Endothelial cell of umbilical vein (primary cell): Measurements from ENCODE around the gene SIPA1L3. TPM values are rescaled to one million over a fixed set of nuclear protein-coding genes. Genes with fewer than 3 reads are reported as not detected.

ENCODE experiments used
- BruUV-seq: library from RNA; stranded (reverse); fragments of 400-500 nt; replicated peaks from 2 replicates; lab custom pipeline; 2021; lab: Mats Ljungman, UMichigan
- CTCF ChIA-PET: fragments of 300-600, 350-600 bp; sonication (Branson Sonifier 250); formaldehyde crosslinking; loops from one replicate; lab custom pipeline; 2021; ENCODE audit warnings: antibody characterized with exemption, inconsistent platforms; lab: Charles Lee
- POLR2A ChIA-PET: fragments of 300-600, 350-600 bp; sonication (Branson Sonifier 250); formaldehyde crosslinking; loops from one replicate; lab custom pipeline; 2021; ENCODE audit warnings: antibody characterized with exemption, inconsistent platforms; lab: Charles Lee
- DNase-seq: peaks from one replicate; pipeline ENCODE4 v3.0.0-alpha.2; 2011; ENCODE audit warnings: low read depth, low spot score
- FAIRE-seq: peaks from 2 replicates; lab custom pipeline; 2011; peaks lifted over from hg19 to GRCh38; lab: Jason Lieb, UNC
- H2AFZ ChIP-seq: 2 replicates; pipeline ENCODE4 v1.6.0; 2012; ENCODE audit warnings: low read depth, low read length, control low read depth, inconsistent platforms
- H3K27ac ChIP-seq: 2 replicates; pipeline ENCODE4 v1.5.1; 2011; ENCODE audit warnings: low read depth, mild to moderate bottlenecking, control low read depth, low read length, moderate library complexity; ENCODE audit not compliant: insufficient read depth
- H3K27me3 ChIP-seq, 2 experiments: 2 replicates each; pipeline versions ENCODE4 v1.6.0 to v1.6.1; 2011; ENCODE audit warnings: low read length in 2 of 2, mixed read lengths in 1 of 2; ENCODE audit not compliant: control insufficient read depth in 2 of 2, insufficient read depth in 2 of 2
- H3K36me3 ChIP-seq, 2 experiments: 2 replicates in 1 of 2; 3 replicates in 1 of 2; pipeline ENCODE4 v1.5.1; 2011; ENCODE audit warnings: low read length in 2 of 2, mild to moderate bottlenecking in 1 of 2, moderate library complexity in 1 of 2; ENCODE audit not compliant: control insufficient read depth in 2 of 2, insufficient read depth in 2 of 2; ENCODE audit errors: extremely low read depth in 1 of 2
- H3K4me1 ChIP-seq: 3 replicates; pipeline ENCODE4 v1.5.1; 2011; ENCODE audit warnings: mild to moderate bottlenecking, low read length; ENCODE audit not compliant: control insufficient read depth, insufficient read depth; ENCODE audit errors: extremely low read depth
- H3K4me2 ChIP-seq: 2 replicates; pipeline ENCODE4 v1.6.1; 2011; ENCODE audit warnings: low read length, control low read depth, mixed read lengths; ENCODE audit not compliant: insufficient read depth
- H3K4me3 ChIP-seq, 3 experiments: fragments of 200-600 bp in 1 of 3; sonication (generic), shearing (Covaris generic) in 1 of 3; replicated peaks in 1 of 3; 2 replicates each; pipeline ENCODE4 v1.5.1; 2011 to 2016; ENCODE audit warnings: control low read depth in 3 of 3, low read length in 3 of 3, mild to moderate bottlenecking in 2 of 3, inconsistent platforms in 1 of 3, low read depth in 1 of 3, moderate library complexity in 1 of 3; ENCODE audit not compliant: insufficient read depth in 1 of 3
- H3K79me2 ChIP-seq: 2 replicates; pipeline ENCODE4 v1.6.0; 2012; ENCODE audit warnings: low read length, inconsistent platforms; ENCODE audit not compliant: control insufficient read depth, insufficient read depth
- H3K9ac ChIP-seq: replicated peaks from 2 replicates; pipeline ENCODE3; 2011; ENCODE audit warnings: low read length, control low read depth; ENCODE audit not compliant: insufficient read depth; ENCODE audit errors: extremely low read depth
- H3K9me1 ChIP-seq: replicated peaks from 3 replicates; pipeline ENCODE4 v1.6.0; 2011; ENCODE audit warnings: mild to moderate bottlenecking, low read length; ENCODE audit not compliant: control insufficient read depth, insufficient read depth; ENCODE audit errors: extremely low read depth
- H3K9me3 ChIP-seq: replicated peaks from 2 replicates; pipeline ENCODE4 v1.5.1; 2012; ENCODE audit warnings: low read length, inconsistent platforms; ENCODE audit not compliant: control insufficient read depth, insufficient read depth
- H4K20me1 ChIP-seq: replicated peaks from 2 replicates; pipeline ENCODE3; 2011; ENCODE audit warnings: mild to moderate bottlenecking, low read length; ENCODE audit not compliant: control insufficient read depth, insufficient read depth; ENCODE audit errors: extremely low read depth
- CTCF ChIP-seq, 2 donors: IDR thresholded peaks; 1 replicate in 1 of 2; 2 replicates in 1 of 2; pipeline ENCODE4 v1.5.1; 2011; ENCODE audit warnings: low read length in 2 of 2, mild to moderate bottlenecking in 2 of 2, moderate library complexity in 2 of 2, control low read depth in 1 of 2, inconsistent platforms in 1 of 2, low read depth in 1 of 2; ENCODE audit not compliant: insufficient read depth in 1 of 2; ENCODE audit errors: extremely low read depth in 1 of 2
- EZH2 ChIP-seq: IDR thresholded peaks from 2 replicates; pipeline ENCODE4 v1.6.1; 2012; ENCODE audit warnings: borderline replicate concordance, low read depth, mild to moderate bottlenecking, moderate library complexity, low read length, inconsistent platforms; ENCODE audit not compliant: severe bottlenecking
- FOS ChIP-seq: IDR thresholded peaks from 2 replicates; pipeline ENCODE4 v1.6.1; 2011; ENCODE audit warnings: mild to moderate bottlenecking, low read length, moderate library complexity, borderline replicate concordance; ENCODE audit not compliant: insufficient read depth
- GATA2 ChIP-seq: IDR thresholded peaks from 2 replicates; pipeline ENCODE4 v1.7.0; 2011; ENCODE audit warnings: low read depth, mild to moderate bottlenecking, moderate library complexity, mixed read lengths, low read length; ENCODE audit not compliant: insufficient read length, insufficient read depth
- JUN ChIP-seq: IDR thresholded peaks from 2 replicates; pipeline ENCODE4 v1.6.1; 2011; ENCODE audit warnings: borderline replicate concordance, low read depth; ENCODE audit not compliant: insufficient read length, insufficient read depth
- MAX ChIP-seq: IDR thresholded peaks from 2 replicates; pipeline ENCODE4 v1.6.1; 2011; ENCODE audit not compliant: insufficient read depth, insufficient read length
- MYC ChIP-seq: IDR thresholded peaks from one replicate; pipeline ENCODE4 v1.6.1; 2011; ENCODE audit warnings: mild to moderate bottlenecking, low read depth, low read length
- POLR2A ChIP-seq: IDR thresholded peaks from 2 replicates; pipeline ENCODE4 v1.6.1; 2012; ENCODE audit warnings: low read depth, mild to moderate bottlenecking, control low read depth, low read length
- dilution Hi-C: fragments of 300-500 bp; cut with MboI; formaldehyde crosslinking; loops from one replicate; pipeline ENCODE4 v1.15.0; 2019; ENCODE audit warnings: low sequenced_read_pairs; ENCODE audit not compliant: extremely low pct_ligation_motif_present
- intact Hi-C: fragments of 100-400 bp; cut with micrococcal nuclease; formaldehyde crosslinking; loops from one replicate; pipeline ENCODE4 v1.10.0; 2022
- polyA plus RNA-seq, 4 experiments: library from polyadenylated mRNA; depleted of rRNA in 3 of 4; stranded (reverse) in 3 of 4; unstranded in 1 of 4; fragments of >200 nt; gene quantifications; 2 replicates each; pipeline versions ENCODE4 v1.2.1 to v1.2.3, GENCODE V29; 2011 to 2012; ENCODE audit warnings: missing spikeins in 1 of 4
- total RNA-seq: library from RNA; stranded (reverse); gene quantifications from 2 replicates; pipeline ENCODE4 v1.2.3, GENCODE V29; 2021

Gene SIPA1L3
- total and polyA plus RNA-seq, 2 donors (not counting 3 experiments of a cell fraction or from before 2014, with no cell fraction given) = 14.2 to 47.2 TPM

- H2AFZ ChIP-seq = no peak overlapping the region
- no peak overlapping the region for H3K27ac ChIP-seq
- H3K79me2 ChIP-seq = peaks cover 74% of the 10 kb centered on the region
- H3K4me3 ChIP-seq = no peak overlapping the region
- no peak for DNase-seq
- H3K4me1 ChIP-seq = peaks cover 13% of the 10 kb centered on the region
- intact Hi-C loops = loop anchor here (5.0 kb wide), 1 partner anchor 52 kb away; no protein-coding TSS in a partner anchor
- H4K20me1 ChIP-seq = no peaks in the 10 kb centered on the region
- dilution Hi-C loops = no loop called here
- no peaks in the 10 kb centered on the region for H3K36me3 ChIP-seq
- H3K4me2 ChIP-seq = no peak overlapping the region
- FAIRE-seq = no peak
- H3K9me1 ChIP-seq = no peaks in the 10 kb centered on the region
- POLR2A ChIA-PET = no interaction called here
- BruUV-seq = no TSS peak
- TF ChIP-seq GATA2 (no peak), MAX (no peak), MYC (no peak), CTCF (IDR thresholded peaks at IDR 0.05; ENCODE audit: extremely low read depth in 1 of 2, insufficient read depth in 1 of 2, low read depth in 1 of 2, low read length in 2 of 2) (no peak), EZH2 (no peak), JUN (no peak), POLR2A (no peak), FOS (no peak)
- no peaks in the 10 kb centered on the region for H3K9me3 ChIP-seq
- H3K9ac ChIP-seq = no peak overlapping the region
- no peaks in the 10 kb centered on the region for H3K27me3 ChIP-seq
- CTCF ChIA-PET = interaction anchor here (1.0 kb wide), 1 partner anchor 28 kb away, joined by 5 read pairs; no protein-coding TSS in a partner anchor
Observed at GRCh38 chr19:37930416-37930815, 23.4 kb downstream of the SIPA1L3 start.
